OCI-LY1 (cell line): ENCODE results near the gene OR7A10.

Source experiments
- H2AFZ ChIP-seq: fragments of 200-600 bp; sonication (generic), shearing (Covaris generic); 2 replicates; pipeline ENCODE4 v1.6.0; 2014; ENCODE audit warnings: antibody characterized with exemption, mild to moderate bottlenecking, low read length
- H3F3A ChIP-seq: fragments of 200-600 bp; sonication (generic), shearing (Covaris generic); 2 replicates; pipeline ENCODE4 v1.6.0; 2014; ENCODE audit warnings: mild to moderate bottlenecking, antibody characterized with exemption, low read length, moderate library complexity; ENCODE audit not compliant: insufficient read depth
- H3K27ac ChIP-seq: fragments of 200-600 bp; sonication (generic); 2 replicates; pipeline ENCODE4 v1.5.1; 2014; ENCODE audit warnings: low read length, mixed run types, mild to moderate bottlenecking, low read depth; ENCODE audit not compliant: poor library complexity, severe bottlenecking
- H3K27me3 ChIP-seq: fragments of 200-600 bp; sonication (generic); 2 replicates; pipeline ENCODE4 v1.6.0; 2014; ENCODE audit warnings: antibody characterized with exemption, mild to moderate bottlenecking, low read length, moderate library complexity; ENCODE audit not compliant: insufficient read depth
- H3K36me3 ChIP-seq: fragments of 200-600 bp; sonication (generic); 2 replicates; pipeline ENCODE4 v1.6.1; 2014; ENCODE audit warnings: mild to moderate bottlenecking, antibody characterized with exemption, low read length, moderate library complexity, mixed read lengths; ENCODE audit not compliant: insufficient read depth
- H3K4me1 ChIP-seq: fragments of 200-600 bp; sonication (generic); 2 replicates; pipeline ENCODE4 v1.5.1; 2014; ENCODE audit warnings: mild to moderate bottlenecking, low read length, moderate library complexity; ENCODE audit not compliant: insufficient read depth, severe bottlenecking
- H3K4me2 ChIP-seq: fragments of 200-600 bp; sonication (generic), shearing (Covaris generic); 2 replicates; pipeline ENCODE4 v1.6.1; 2014; ENCODE audit warnings: low read length
- H3K4me3 ChIP-seq: fragments of 200-600 bp; sonication (generic); 2 replicates; pipeline ENCODE4 v1.5.1; 2014; ENCODE audit warnings: low read length, low read depth, mild to moderate bottlenecking, mixed read lengths; ENCODE audit not compliant: poor library complexity, severe bottlenecking
- H3K79me2 ChIP-seq: fragments of 200-600 bp; shearing (Covaris generic); 2 replicates; pipeline ENCODE4 v1.6.1; 2016; ENCODE audit warnings: mixed run types, low read length, mixed read lengths; ENCODE audit not compliant: insufficient read depth
- H3K9ac ChIP-seq: fragments of 200-600 bp; sonication (generic), shearing (Covaris generic); 2 replicates; pipeline ENCODE4 v1.6.1; 2014; ENCODE audit warnings: mild to moderate bottlenecking, low read length, mixed read lengths
- H3K9me2 ChIP-seq: fragments of 200-600 bp; sonication (generic), shearing (Covaris generic); 2 replicates; pipeline ENCODE4 v1.6.1; 2014; ENCODE audit warnings: low read depth, mild to moderate bottlenecking, low read length, mixed read lengths
- H3K9me3 ChIP-seq: fragments of 200-600 bp; shearing (Covaris generic); 2 replicates; pipeline ENCODE4 v1.6.1; 2014; ENCODE audit warnings: low read length, mixed read lengths
- H4K20me1 ChIP-seq: fragments of 200-600 bp; sonication (generic), shearing (Covaris generic); 2 replicates; pipeline ENCODE4 v1.6.0; 2016; ENCODE audit warnings: mild to moderate bottlenecking, low read length; ENCODE audit not compliant: insufficient read depth
- EZH2 ChIP-seq: fragments of 200-600 bp; sonication (generic), shearing (Covaris generic); IDR thresholded peaks from 2 replicates; pipeline ENCODE4 v1.8.0; 2017; ENCODE audit warnings: borderline replicate concordance, mixed run types, mild to moderate bottlenecking, antibody characterized with exemption, low read length, moderate library complexity, mixed read lengths
- TF ChIP-seq, protein P1 (sequence below): fragments of 200-600 bp; sonication (generic), shearing (Covaris generic); IDR thresholded peaks from 2 replicates; pipeline ENCODE4 v1.5.1; 2017; ENCODE audit warnings: mild to moderate bottlenecking, antibody characterized with exemption, low read length, moderate library complexity, mixed read lengths

Gene OR7A10

DNA sequence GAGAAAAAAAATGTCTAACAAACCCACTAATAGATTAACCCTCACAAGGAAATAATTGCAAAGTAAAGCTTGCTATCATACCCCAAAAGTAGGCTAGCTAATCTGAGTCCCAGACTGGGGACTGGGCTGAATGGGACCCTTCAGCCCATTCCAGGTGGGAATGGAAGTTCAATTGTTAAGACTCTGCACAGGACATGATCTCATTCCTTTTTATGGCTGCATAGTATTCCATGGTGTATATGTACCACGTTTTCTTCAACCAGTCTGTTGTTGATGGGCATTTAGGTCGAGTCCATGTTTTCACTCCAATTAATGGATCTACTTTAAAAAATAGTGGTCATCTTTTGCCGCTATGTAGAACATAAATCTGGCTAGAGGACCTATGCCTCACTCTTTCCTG lies 31.7 kb downstream of the OR7A10 start:
- no peaks in the 10 kb centered on the region for H3K36me3 ChIP-seq
- no peaks in the 10 kb centered on the region for H3K9me2 ChIP-seq
- no peaks in the 10 kb centered on the region for H4K20me1 ChIP-seq
- H3K9ac ChIP-seq: no peak overlapping the region
- no peaks in the 10 kb centered on the region for H3K27me3 ChIP-seq
- H2AFZ ChIP-seq: no peak overlapping the region
- no peaks in the 10 kb centered on the region for H3K4me1 ChIP-seq
- H3F3A ChIP-seq: no peaks in the 10 kb centered on the region
- TF ChIP-seq EZH2: no peak
- TF ChIP-seq, protein P1, sequence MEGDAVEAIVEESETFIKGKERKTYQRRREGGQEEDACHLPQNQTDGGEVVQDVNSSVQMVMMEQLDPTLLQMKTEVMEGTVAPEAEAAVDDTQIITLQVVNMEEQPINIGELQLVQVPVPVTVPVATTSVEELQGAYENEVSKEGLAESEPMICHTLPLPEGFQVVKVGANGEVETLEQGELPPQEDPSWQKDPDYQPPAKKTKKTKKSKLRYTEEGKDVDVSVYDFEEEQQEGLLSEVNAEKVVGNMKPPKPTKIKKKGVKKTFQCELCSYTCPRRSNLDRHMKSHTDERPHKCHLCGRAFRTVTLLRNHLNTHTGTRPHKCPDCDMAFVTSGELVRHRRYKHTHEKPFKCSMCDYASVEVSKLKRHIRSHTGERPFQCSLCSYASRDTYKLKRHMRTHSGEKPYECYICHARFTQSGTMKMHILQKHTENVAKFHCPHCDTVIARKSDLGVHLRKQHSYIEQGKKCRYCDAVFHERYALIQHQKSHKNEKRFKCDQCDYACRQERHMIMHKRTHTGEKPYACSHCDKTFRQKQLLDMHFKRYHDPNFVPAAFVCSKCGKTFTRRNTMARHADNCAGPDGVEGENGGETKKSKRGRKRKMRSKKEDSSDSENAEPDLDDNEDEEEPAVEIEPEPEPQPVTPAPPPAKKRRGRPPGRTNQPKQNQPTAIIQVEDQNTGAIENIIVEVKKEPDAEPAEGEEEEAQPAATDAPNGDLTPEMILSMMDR: no peak
- no peak overlapping the region for H3K4me3 ChIP-seq
- no peak overlapping the region for H3K4me2 ChIP-seq
- H3K27ac ChIP-seq: no peak overlapping the region
- no peaks in the 10 kb centered on the region for H3K79me2 ChIP-seq
- H3K9me3 ChIP-seq: no peaks in the 10 kb centered on the region

DNA sequence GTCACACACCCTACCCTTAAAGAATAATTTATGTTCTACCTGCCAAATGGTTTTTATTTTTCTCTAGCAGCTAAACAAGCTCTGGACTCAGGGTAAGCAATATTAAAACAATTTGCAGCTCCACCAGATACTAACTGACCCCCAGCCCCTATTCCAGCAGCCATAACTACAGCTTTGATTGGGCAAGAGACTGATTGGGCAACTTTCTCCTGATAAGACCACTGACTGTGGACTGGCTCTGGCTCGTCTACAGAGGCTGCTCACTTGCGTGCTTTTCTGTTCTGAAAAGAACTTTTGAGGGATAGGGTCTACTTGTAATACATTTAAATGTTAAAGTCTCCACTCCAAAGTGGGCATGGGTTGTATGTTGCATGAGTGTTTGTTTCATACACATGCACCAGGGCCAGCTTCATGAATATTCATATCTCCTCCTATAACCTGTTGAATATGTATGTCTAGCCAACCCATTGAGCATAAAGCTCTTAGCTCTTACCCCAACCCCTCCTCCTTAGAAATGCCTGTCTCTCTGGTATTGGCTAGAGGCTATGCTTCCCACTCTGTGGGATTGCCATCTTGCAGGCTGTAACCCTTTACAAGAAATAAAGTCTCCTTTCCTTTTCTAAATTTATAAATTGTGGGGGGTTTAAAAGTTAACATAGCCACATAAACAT lies 33.6 kb downstream of the OR7A10 start:
- Histone ChIP-seq H3K27me3 (no peaks in the 10 kb centered on the region), H3K4me2 (no peak overlapping the region), H4K20me1 (no peaks in the 10 kb centered on the region), H3K27ac (no peak overlapping the region), H3K4me1 (no peaks in the 10 kb centered on the region), H3F3A (no peaks in the 10 kb centered on the region), H2AFZ (no peak overlapping the region), H3K9me2 (no peaks in the 10 kb centered on the region), H3K9ac (no peak overlapping the region), H3K79me2 (no peaks in the 10 kb centered on the region), H3K4me3 (no peak overlapping the region), H3K9me3 (no peaks in the 10 kb centered on the region), H3K36me3 (no peaks in the 10 kb centered on the region)
- no peak for TF ChIP-seq EZH2
- TF ChIP-seq, protein P1: no peak

DNA sequence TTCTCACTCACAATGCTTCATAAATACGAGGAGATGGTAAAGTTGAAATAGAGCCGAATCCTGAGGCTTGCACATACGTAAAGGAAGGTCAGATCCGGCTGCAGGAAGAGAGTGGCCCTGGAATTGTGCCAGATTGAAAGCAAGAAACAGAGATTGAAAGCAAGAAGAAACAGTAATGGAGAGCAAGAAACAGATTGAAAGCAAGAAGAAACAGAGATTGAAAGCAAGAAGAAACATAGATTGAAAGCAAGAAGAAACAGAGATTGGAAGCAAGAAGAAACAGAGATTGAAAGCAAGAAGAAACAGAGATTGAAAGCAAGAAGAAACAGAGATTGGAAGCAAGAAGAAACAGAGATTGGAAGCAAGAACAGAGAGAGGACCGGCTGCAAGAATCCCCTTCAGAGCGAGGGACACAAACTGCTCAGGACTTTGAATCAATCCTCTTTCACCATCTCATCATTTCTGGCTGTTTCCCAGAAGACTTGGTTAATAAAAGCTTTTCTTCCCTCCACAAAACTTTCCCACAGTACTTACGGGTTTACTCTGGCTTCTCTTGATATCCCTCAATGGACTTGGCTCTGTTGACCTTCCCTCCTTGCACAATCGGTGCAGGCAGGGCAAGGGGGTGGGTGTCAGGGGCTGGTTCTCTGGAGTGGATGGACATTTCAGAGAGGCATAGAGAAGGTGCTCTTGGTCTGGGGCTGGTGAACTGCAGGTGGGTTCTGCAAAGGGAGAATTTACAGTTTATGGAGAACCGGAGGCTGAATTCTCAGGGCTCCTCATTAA lies 39.3 kb downstream of the OR7A10 start:
- Histone ChIP-seq H3K9me2 (no peaks in the 10 kb centered on the region), H2AFZ (no peak overlapping the region), H3K9me3 (no peaks in the 10 kb centered on the region), H3K27ac (no peak overlapping the region), H3K4me2 (no peak overlapping the region), H4K20me1 (no peaks in the 10 kb centered on the region), H3K79me2 (no peaks in the 10 kb centered on the region), H3K4me3 (no peak overlapping the region), H3K27me3 (peaks cover 3% of the 10 kb centered on the region; the same call in 1 of the 2 replicates), H3K36me3 (no peaks in the 10 kb centered on the region), H3K4me1 (no peaks in the 10 kb centered on the region), H3F3A (no peaks in the 10 kb centered on the region), H3K9ac (no peak overlapping the region)
- TF ChIP-seq, protein P1: no peak
- TF ChIP-seq EZH2: no peak
